Cardiac fibroblast (primary cell): ENCODE data around the gene CACNA1D.

ENCODE experiments used
- DNase-seq, 2 donors: peaks; one replicate each; pipeline versions ENCODE4 v3.0.0 to v3.0.0-alpha.2; 2010; ENCODE audit warnings: low read depth in 2 of 2
- H3K4me3 ChIP-seq, 2 donors: replicated peaks in 1 of 2; 1 replicate in 1 of 2; 2 replicates in 1 of 2; pipeline ENCODE4 v1.5.1; 2011; ENCODE audit warnings: low read depth in 2 of 2, low read length in 2 of 2, mild to moderate bottlenecking in 2 of 2, moderate library complexity in 1 of 2
- CTCF ChIP-seq: IDR thresholded peaks from one replicate; pipeline ENCODE4 v1.5.1; 2011; ENCODE audit warnings: low read depth, mild to moderate bottlenecking, low read length, inconsistent platforms

The CACNA1D gene

GRCh38 chr3:53486961-53487654 lies 7.3 kb upstream of the CACNA1D start:
- DNase-seq: peak in 1 of 2 donors; percentile 2
- H3K4me3 ChIP-seq: no peak overlapping the region
- TF ChIP-seq CTCF: no peak

GRCh38 chr3:53489386-53489785 lies 5.0 kb upstream of the CACNA1D start:
- no peak for TF ChIP-seq CTCF
- DNase-seq: no peak
- no peak overlapping the region for H3K4me3 ChIP-seq

- no peak overlapping the region for H3K4me3 ChIP-seq
- no peak for DNase-seq
- TF ChIP-seq CTCF: no peak
These were observed 4.5 kb upstream of the CACNA1D start for GRCh38 chr3:53489787-53490458.

- no peak for TF ChIP-seq CTCF
- no peak overlapping the region for H3K4me3 ChIP-seq
- DNase-seq: no peak
These were observed 3.9 kb upstream of the CACNA1D start for GRCh38 chr3:53490459-53490968.

- no peak for TF ChIP-seq CTCF
- no peak for DNase-seq
These were observed 3.1 kb upstream of the CACNA1D start for GRCh38 chr3:53491276-53491675.

GRCh38 chr3:53493595-53493962 lies 832 bp upstream of the CACNA1D start:
- no peak for DNase-seq
- TF ChIP-seq CTCF: no peak
- no peak overlapping the region for H3K4me3 ChIP-seq

More at GRCh38 chr3:53491276-53491675, 3.1 kb upstream of the CACNA1D start:
- H3K4me3 ChIP-seq: no peak overlapping the region

- H3K4me3 ChIP-seq: no peak overlapping the region
- DNase-seq: no peak
- TF ChIP-seq CTCF: no peak
These were observed 722 bp downstream of the CACNA1D start for GRCh38 chr3:53495146-53495519.
